ENCODE measurements around the gene EGLN2. TPM values are rescaled to one million over a fixed set of nuclear protein-coding genes. Genes with fewer than 3 reads are reported as not detected.
"Not testable (repeated sequence)": the region's sequence is repeated elsewhere in the genome, so short reads cannot be mapped to it uniquely, and the experiment has no call there.

Gene EGLN2
- total and polyA plus RNA-seq, 9 of the 15 experiments (the other 6 are each of a cell fraction or from before 2014, with no cell fraction given), result 9.6 to 114 (median 71.0) TPM

GRCh38 chr19:40822704-40823553 lies 23.9 kb downstream of the EGLN2 start (continued):
- TF ChIP-seq NCOR1 (IDR thresholded peaks at IDR 0.05), result peak; percentile 92
- peak; percentile 72; the same call in 1 of the 2 replicates for TF ChIP-seq ELF4 (CRISPR knock-in tag; IDR thresholded peaks at IDR 0.05)
- peak; percentile 48; the same call in 1 of the 2 replicates for TF ChIP-seq ZNF444 (CRISPR knock-in tag; IDR thresholded peaks at IDR 0.05)
- TF ChIP-seq JUND (IDR thresholded peaks at IDR 0.05; ENCODE audit: borderline replicate concordance, low read depth, low read length), result peak; percentile 78
- peak; percentile 72; the same call in 1 of the 3 replicates for TF ChIP-seq JUND (tag; IDR thresholded peaks at IDR 0.05; ENCODE audit: borderline replicate concordance, low read depth, low read length)
- TF ChIP-seq ZNF707 (CRISPR knock-in tag; conservative IDR thresholded peaks at IDR 0.05), result peak; percentile 55; the same call in 1 of the 2 replicates
- peak; percentile 31; the same call in 1 of the 2 replicates for TF ChIP-seq DEAF1 (CRISPR knock-in tag; IDR thresholded peaks at IDR 0.05)
- peak; percentile 26 to 75; a peak in 2 of 4 replicates for TF ChIP-seq FOXA3 (CRISPR knock-in tag; conservative IDR thresholded peaks at IDR 0.05 in 1 of 2, IDR thresholded peaks at IDR 0.05 in 1 of 2)
- peak; percentile 55 for TF ChIP-seq TFAP4 (CRISPR knock-in tag; IDR thresholded peaks at IDR 0.05; ENCODE audit: borderline replicate concordance)
- not testable (repeated sequence) for TF ChIP-seq PBX2 (CRISPR knock-in tag; IDR thresholded peaks at IDR 0.05; ENCODE audit: low read depth)
- peak; percentile 79 for TF ChIP-seq PBX2 (tag; conservative IDR thresholded peaks at IDR 0.05; ENCODE audit: low read depth)
- TF ChIP-seq ZNF398 (CRISPR knock-in tag; IDR thresholded peaks at IDR 0.05), result 0 out of 2 replicates have a peak, but pooled peaks have one; percentile 45
- TF ChIP-seq CC2D1A (IDR thresholded peaks at IDR 0.05), result peak; percentile 71; the same call in 1 of the 2 replicates
- TF ChIP-seq ZBTB12 (CRISPR knock-in tag; IDR thresholded peaks at IDR 0.05), result peak; percentile 48; the same call in 1 of the 2 replicates

Measured in K562 (cell line).